Trophoblast cell (in vitro differentiated cells and primary cell): Measurements from ENCODE around the gene DGKA.

Experiments used
- DNase-seq, 2 donors: peaks; one replicate each; pipeline ENCODE4 v3.0.0-alpha.2; 2016
- H2AFZ ChIP-seq: 2 replicates; pipeline ENCODE4 v1.6.1; 2013; ENCODE audit warnings: low read length, moderate library complexity, mild to moderate bottlenecking; ENCODE audit not compliant: insufficient read depth, poor library complexity
- H2AK5ac ChIP-seq: 2 replicates; pipeline ENCODE4 v1.6.1; 2013; ENCODE audit warnings: mild to moderate bottlenecking, low read length
- H2BK120ac ChIP-seq: 2 replicates; pipeline ENCODE4 v1.6.1; 2013; ENCODE audit warnings: low read length, mild to moderate bottlenecking, moderate library complexity; ENCODE audit not compliant: insufficient read depth, poor library complexity
- H2BK12ac ChIP-seq: 2 replicates; pipeline ENCODE4 v1.6.1; 2013; ENCODE audit warnings: mild to moderate bottlenecking, low read length, moderate library complexity
- H2BK5ac ChIP-seq: 2 replicates; pipeline ENCODE4 v1.6.1; 2013; ENCODE audit warnings: low read length, low read depth, moderate library complexity, mild to moderate bottlenecking; ENCODE audit not compliant: poor library complexity
- H3K14ac ChIP-seq: 2 replicates; pipeline ENCODE4 v1.6.1; 2013; ENCODE audit warnings: mild to moderate bottlenecking, low read length
- H3K18ac ChIP-seq: 2 replicates; pipeline ENCODE4 v1.6.1; 2013; ENCODE audit warnings: mild to moderate bottlenecking, low read length
- H3K23ac ChIP-seq: 2 replicates; pipeline ENCODE4 v1.6.1; 2013; ENCODE audit warnings: low read length
- H3K27ac ChIP-seq: 2 replicates; pipeline ENCODE4 v1.5.1; 2013; ENCODE audit warnings: low read depth, mild to moderate bottlenecking, inconsistent platforms, low read length, moderate library complexity
- H3K27me3 ChIP-seq: 2 replicates; pipeline ENCODE4 v1.6.1; 2013; ENCODE audit warnings: inconsistent platforms, mild to moderate bottlenecking, low read length, moderate library complexity; ENCODE audit not compliant: insufficient read depth
- H3K36me3 ChIP-seq, 2 experiments: 1 replicate in 1 of 2; 2 replicates in 1 of 2; pipeline ENCODE4 v1.6.1; 2013; ENCODE audit warnings: low read length in 2 of 2, mild to moderate bottlenecking in 2 of 2, moderate library complexity in 1 of 2; ENCODE audit not compliant: insufficient read depth in 2 of 2, control insufficient read depth in 1 of 2
- H3K4ac ChIP-seq: 2 replicates; pipeline ENCODE4 v1.6.1; 2013; ENCODE audit warnings: low read depth, mild to moderate bottlenecking, low read length, moderate library complexity
- H3K4me1 ChIP-seq, 2 experiments: 1 replicate in 1 of 2; 2 replicates in 1 of 2; pipeline ENCODE4 v1.6.1; 2013; ENCODE audit warnings: low read length in 2 of 2, mild to moderate bottlenecking in 2 of 2, moderate library complexity in 1 of 2; ENCODE audit not compliant: insufficient read depth in 2 of 2, control insufficient read depth in 1 of 2
- H3K4me2 ChIP-seq: 2 replicates; pipeline ENCODE4 v1.6.1; 2013; ENCODE audit warnings: inconsistent platforms, mild to moderate bottlenecking, low read length, moderate library complexity
- H3K4me3 ChIP-seq: 2 replicates; pipeline ENCODE4 v1.5.1; 2013; ENCODE audit warnings: mild to moderate bottlenecking, low read depth, low read length, inconsistent platforms
- H3K79me1 ChIP-seq: one replicate; pipeline ENCODE4 v1.6.1; 2013; ENCODE audit warnings: low read length
- H3K79me2 ChIP-seq: 2 replicates; pipeline ENCODE4 v1.6.1; 2013; ENCODE audit warnings: low read length, mild to moderate bottlenecking; ENCODE audit not compliant: control insufficient read depth, insufficient read depth, poor library complexity
- H3K9ac ChIP-seq: 2 replicates; pipeline ENCODE4 v1.6.1; 2013; ENCODE audit warnings: mild to moderate bottlenecking, low read length
- H3K9me3 ChIP-seq: 2 replicates; pipeline ENCODE4 v1.6.1; 2013; ENCODE audit warnings: low read depth, mild to moderate bottlenecking, control low read depth, inconsistent platforms, low read length; ENCODE audit not compliant: insufficient read depth
- H4K12ac ChIP-seq: 2 replicates; pipeline ENCODE4 v1.6.1; 2013; ENCODE audit warnings: low read depth, mild to moderate bottlenecking, low read length, moderate library complexity
- H4K8ac ChIP-seq: 2 replicates; pipeline ENCODE4 v1.6.1; 2013; ENCODE audit warnings: low read depth, mild to moderate bottlenecking, low read length, moderate library complexity
- H4K91ac ChIP-seq: one replicate; pipeline ENCODE4 v1.6.1; 2013; ENCODE audit warnings: low read depth, mild to moderate bottlenecking, low read length, moderate library complexity
- WGBS: extraction: QIAGEN DNeasy Blood & Tissue Kit; methylation state at CpG from one replicate; pipeline ENCODE4 v1.1.7; 2013; ENCODE audit warnings: missing lambda C conversion rate; ENCODE audit not compliant: insufficient read length, insufficient coverage; ENCODE audit errors: extremely low coverage; 5-methylcytosine and 5-hydroxymethylcytosine counted together

DGKA gene

GRCh38 chr12:55934773-55935172 is 3.8 kb downstream of the DGKA start:
- Histone ChIP-seq H3K4me1 (peaks cover 14 to 22% of the 10 kb centered on the region in 2 experiments), H3K4ac (no peak overlapping the region), H4K12ac (no peak overlapping the region), H4K91ac (no peak overlapping the region), H2BK12ac (peak overlapping the region; percentile 33), H3K4me3 (no peak overlapping the region), H2BK5ac (no peak overlapping the region), H3K4me2 (no peak overlapping the region), H3K23ac (no peak overlapping the region), H3K79me2 (peaks cover 2% of the 10 kb centered on the region), H3K9ac (no peak overlapping the region), H3K27ac (no peak overlapping the region), H2AK5ac (no peak overlapping the region), H3K9me3 (no peaks in the 10 kb centered on the region), H3K27me3 (no peaks in the 10 kb centered on the region), H2BK120ac (no peak overlapping the region), H4K8ac (no peak overlapping the region), H3K36me3 (peaks cover 7 to 13% of the 10 kb centered on the region in 2 experiments), H3K14ac (no peak overlapping the region), H3K18ac (no peak overlapping the region), H2AFZ (no peak overlapping the region), H3K79me1 (peaks cover 9% of the 10 kb centered on the region)
- no peak for DNase-seq
- no CpG with 5 or more reads among the region's 1 CpG for WGBS

DNA sequence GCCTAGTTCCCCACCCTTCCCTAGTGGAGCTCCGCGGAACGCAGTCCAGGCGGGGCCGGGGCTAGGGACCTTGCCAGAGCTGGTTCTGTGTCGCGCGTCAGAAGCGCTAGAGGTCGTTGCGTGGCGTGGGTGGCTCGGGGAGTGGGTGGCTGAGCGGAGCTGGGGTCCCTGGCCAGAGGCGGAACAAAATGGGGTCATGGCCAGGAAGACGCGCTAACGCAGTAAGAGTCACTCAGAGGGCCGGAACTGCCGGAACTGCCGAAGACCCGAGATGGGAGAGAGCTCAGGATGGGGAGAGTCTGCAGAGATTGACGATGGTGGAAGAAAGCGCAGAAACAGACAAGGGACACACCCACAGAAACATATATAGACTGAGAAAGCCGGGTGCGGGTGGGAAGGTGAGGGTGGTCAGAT is 4.8 kb downstream of the DGKA start:
- Histone ChIP-seq H3K4me2 (no peak overlapping the region), H2AK5ac (no peak overlapping the region)

GRCh38 chr12:55937981-55938380 is 7.0 kb downstream of the DGKA start:
- no peak overlapping the region for H3K23ac ChIP-seq
- no peaks in the 10 kb centered on the region for H3K9me3 ChIP-seq
- H2BK120ac ChIP-seq = no peak overlapping the region
- no peaks in the 10 kb centered on the region for H3K27me3 ChIP-seq
- H3K79me1 ChIP-seq = no peaks in the 10 kb centered on the region
- no peak overlapping the region for H4K12ac ChIP-seq
- H4K8ac ChIP-seq = no peak overlapping the region
- no peaks in the 10 kb centered on the region for H3K79me2 ChIP-seq
- H3K9ac ChIP-seq = no peak overlapping the region
- no peak for DNase-seq
- H3K27ac ChIP-seq = no peak overlapping the region
- H3K36me3 ChIP-seq = peaks cover 17 to 28% of the 10 kb centered on the region in 2 experiments
- H2AK5ac ChIP-seq = no peak overlapping the region
- H3K4me1 ChIP-seq = peaks cover 0 to 9% of the 10 kb centered on the region in 2 experiments
- H2BK5ac ChIP-seq = no peak overlapping the region
- no peak overlapping the region for H3K4me3 ChIP-seq
- no peak overlapping the region for H3K18ac ChIP-seq
- no peak overlapping the region for H3K14ac ChIP-seq
- no CpG with 5 or more reads among the region's 2 CpGs for WGBS
- no peak overlapping the region for H2BK12ac ChIP-seq
- no peak overlapping the region for H4K91ac ChIP-seq
- H3K4me2 ChIP-seq = no peak overlapping the region
- H2AFZ ChIP-seq = no peak overlapping the region
- H3K4ac ChIP-seq = no peak overlapping the region

More for the DNA sequence above, 4.8 kb downstream of the DGKA start:
- Histone ChIP-seq H3K14ac (no peak overlapping the region), H3K4me3 (no peak overlapping the region), H3K23ac (no peak overlapping the region), H4K12ac (no peak overlapping the region), H4K8ac (no peak overlapping the region), H3K9me3 (no peaks in the 10 kb centered on the region), H3K36me3 (peaks cover 9 to 13% of the 10 kb centered on the region in 2 experiments), H3K79me1 (peaks cover 9% of the 10 kb centered on the region), H4K91ac (no peak overlapping the region), H3K27ac (no peak overlapping the region), H3K9ac (no peak overlapping the region), H2BK12ac (no peak overlapping the region), H2BK5ac (no peak overlapping the region), H3K4me1 (peaks cover 12 to 26% of the 10 kb centered on the region in 2 experiments), H3K4ac (no peak overlapping the region), H3K79me2 (peaks cover 2% of the 10 kb centered on the region), H3K18ac (no peak overlapping the region), H3K27me3 (no peaks in the 10 kb centered on the region), H2AFZ (no peak overlapping the region), H2BK120ac (no peak overlapping the region)
- WGBS = no CpG with 5 or more reads among the region's 26 CpGs
- DNase-seq = no peak

- Histone ChIP-seq H2AFZ (no peak overlapping the region), H3K79me2 (no peaks in the 10 kb centered on the region), H2BK120ac (no peak overlapping the region), H2AK5ac (no peak overlapping the region), H3K4me1 (peaks cover 0 to 3% of the 10 kb centered on the region in 2 experiments), H3K79me1 (no peaks in the 10 kb centered on the region), H4K12ac (no peak overlapping the region), H3K18ac (no peak overlapping the region), H4K8ac (no peak overlapping the region), H3K14ac (no peak overlapping the region), H3K27me3 (no peaks in the 10 kb centered on the region), H3K27ac (no peak overlapping the region), H3K4me3 (no peak overlapping the region), H3K36me3 (peaks cover 17 to 28% of the 10 kb centered on the region in 2 experiments), H3K4ac (no peak overlapping the region), H3K9ac (no peak overlapping the region), H3K9me3 (no peaks in the 10 kb centered on the region), H3K4me2 (no peak overlapping the region), H4K91ac (no peak overlapping the region), H3K23ac (no peak overlapping the region), H2BK12ac (no peak overlapping the region), H2BK5ac (no peak overlapping the region)
- WGBS = no CpG with 5 or more reads among the region's 8 CpGs
- DNase-seq = no peak
Observed at GRCh38 chr12:55938826-55939501, 8.0 kb downstream of the DGKA start.
